HepG2 (cell line): Measurements from ENCODE around the gene TMEM238. TPM values are rescaled to one million over a fixed set of nuclear protein-coding genes. Genes with fewer than 3 reads are reported as not detected.

Source experiments
- CBFB ChIP-seq: sonication (generic); formaldehyde crosslinking; IDR thresholded peaks from 2 replicates; pipeline ENCODE4 v1.4.0; 2020; ENCODE audit warnings: missing genetic modification reagents
- CCDC6 ChIP-seq: sonication (generic); formaldehyde crosslinking; IDR thresholded peaks from 2 replicates; pipeline ENCODE4 v1.8.1; 2022; ENCODE audit warnings: mild to moderate bottlenecking, missing genetic modification reagents, moderate library complexity
- FOXC1 ChIP-seq: sonication (generic); formaldehyde crosslinking; IDR thresholded peaks from 2 replicates; pipeline ENCODE4 v1.8.0; 2022; ENCODE audit warnings: mild to moderate bottlenecking, missing genetic modification reagents, borderline replicate concordance
- GABPB1 ChIP-seq: IDR thresholded peaks from 2 replicates; pipeline ENCODE4 v1.6.1; 2016; ENCODE audit warnings: mild to moderate bottlenecking, missing genetic modification reagents, moderate library complexity, missing compliant biosample characterization
- JDP2 ChIP-seq: sonication (generic); formaldehyde crosslinking; IDR thresholded peaks from 2 replicates; pipeline ENCODE4 v1.8.1; 2022; ENCODE audit warnings: missing genetic modification reagents, borderline replicate concordance
- MAFF ChIP-seq: IDR thresholded peaks from 2 replicates; pipeline ENCODE4 v1.6.1; 2011; ENCODE audit warnings: low read depth, low read length, improper control_type of control experiment
- MAX ChIP-seq: IDR thresholded peaks from 2 replicates; pipeline ENCODE4 v1.6.1; 2012; ENCODE audit warnings: inconsistent platforms
- MED8 ChIP-seq: sonication (generic); formaldehyde crosslinking; IDR thresholded peaks from 2 replicates; pipeline ENCODE4 v1.8.1; 2023; ENCODE audit warnings: mild to moderate bottlenecking, missing genetic modification reagents; ENCODE audit not compliant: insufficient replicate concordance
- MXD4 ChIP-seq: IDR thresholded peaks from 2 replicates; pipeline ENCODE4 v1.6.1; 2016; ENCODE audit warnings: mild to moderate bottlenecking, missing biosample characterization, missing genetic modification reagents
- POLR2AphosphoS5 ChIP-seq: IDR thresholded peaks from 2 replicates; pipeline ENCODE4 v1.6.1; 2012; ENCODE audit warnings: low read depth, low read length
- PRDM10 ChIP-seq: sonication (generic); formaldehyde crosslinking; IDR thresholded peaks from 2 replicates; pipeline ENCODE4 v1.4.0; 2020; ENCODE audit warnings: low read depth, missing genetic modification reagents
- RBAK ChIP-seq: sonication (generic); formaldehyde crosslinking; IDR thresholded peaks from 2 replicates; pipeline ENCODE4 v1.5.1; 2020; ENCODE audit warnings: mild to moderate bottlenecking, missing genetic modification reagents
- RBFOX2 ChIP-seq: fragments of 200-400 bp; formaldehyde crosslinking; IDR thresholded peaks from 2 replicates; pipeline ENCODE4 v1.6.1; 2017; ENCODE audit warnings: low read depth, mild to moderate bottlenecking, low read length
- SP140L ChIP-seq: sonication (generic); formaldehyde crosslinking; IDR thresholded peaks from 2 replicates; pipeline ENCODE4 v1.4.0; 2020; ENCODE audit warnings: missing genetic modification reagents, borderline replicate concordance
- XBP1 ChIP-seq: sonication (generic); formaldehyde crosslinking; IDR thresholded peaks from 2 replicates; pipeline ENCODE4 v1.5.0; 2020; ENCODE audit warnings: missing genetic modification reagents
- ZBTB20 ChIP-seq: sonication (generic); formaldehyde crosslinking; IDR thresholded peaks from 2 replicates; pipeline ENCODE4 v1.8.1; 2023; ENCODE audit warnings: missing genetic modification reagents, low read depth, mild to moderate bottlenecking, borderline replicate concordance
- ZFX ChIP-seq: sonication (generic); formaldehyde crosslinking; IDR thresholded peaks from 2 replicates; pipeline ENCODE4 v1.4.0; 2020; ENCODE audit warnings: mild to moderate bottlenecking, low read depth, missing genetic modification reagents, moderate library complexity
- ZNF101 ChIP-seq: sonication (generic); formaldehyde crosslinking; IDR thresholded peaks from 2 replicates; pipeline ENCODE4 v1.4.0; 2020; ENCODE audit warnings: mild to moderate bottlenecking, low read depth, missing genetic modification reagents, borderline replicate concordance
- ZNF224 ChIP-seq: sonication (generic); formaldehyde crosslinking; IDR thresholded peaks from 2 replicates; pipeline ENCODE4 v1.5.0; 2020; ENCODE audit warnings: mild to moderate bottlenecking, missing genetic modification reagents
- ZNF232 ChIP-seq: sonication (generic); formaldehyde crosslinking; IDR thresholded peaks from 2 replicates; pipeline ENCODE4 v1.4.0; 2020; ENCODE audit warnings: missing genetic modification reagents, borderline replicate concordance
- ZNF274 ChIP-seq: sonication (generic); formaldehyde crosslinking; IDR thresholded peaks from 2 replicates; pipeline ENCODE4 v1.5.1; 2020; ENCODE audit warnings: mild to moderate bottlenecking, missing genetic modification reagents
- ZNF317 ChIP-seq: sonication (generic); formaldehyde crosslinking; IDR thresholded peaks from 2 replicates; pipeline ENCODE4 v1.5.0; 2020; ENCODE audit warnings: mild to moderate bottlenecking, missing genetic modification reagents
- ZNF468 ChIP-seq: sonication (generic); formaldehyde crosslinking; IDR thresholded peaks from 2 replicates; pipeline ENCODE4 v1.8.0; 2022; ENCODE audit warnings: mild to moderate bottlenecking, moderate library complexity, missing genetic modification reagents
- ZNF503 ChIP-seq: sonication (generic); formaldehyde crosslinking; IDR thresholded peaks from 2 replicates; pipeline ENCODE4 v1.4.0; 2020; ENCODE audit warnings: missing genetic modification reagents
- ZNF776 ChIP-seq: sonication (generic); formaldehyde crosslinking; IDR thresholded peaks from 2 replicates; pipeline ENCODE4 v1.4.0; 2020; ENCODE audit warnings: mild to moderate bottlenecking, missing genetic modification reagents
- polyA plus RNA-seq, 8 experiments: library from polyadenylated mRNA; depleted of rRNA in 3 of 8; stranded (reverse) in 7 of 8; unstranded in 1 of 8; fragments of >200 nt; fragmentation: Illumina TruSeq in 4 of 8; extraction: Trizol in 4 of 8; gene quantifications; 2 replicates each; pipeline versions ENCODE4 v1.2.1 to v1.2.3, GENCODE V29; 2011 to 2016; ENCODE audit warnings: low read depth in 4 of 8, missing spikeins in 1 of 8, mixed read lengths in 1 of 8; ENCODE audit not compliant: insufficient read depth in 1 of 8
- total RNA-seq, 5 experiments: library from RNA; depleted of rRNA; stranded (reverse); fragments of >200 nt; fragmentation: Illumina TruSeq; extraction: Trizol; gene quantifications; 2 replicates each; pipeline ENCODE4 v1.2.3, GENCODE V29; 2016; ENCODE audit warnings: low read depth in 1 of 5

TMEM238 gene
- total and polyA plus RNA-seq, 2 of the 13 experiments (the other 11 are each of a cell fraction or from before 2014, with no cell fraction given) = not detected

DNA sequence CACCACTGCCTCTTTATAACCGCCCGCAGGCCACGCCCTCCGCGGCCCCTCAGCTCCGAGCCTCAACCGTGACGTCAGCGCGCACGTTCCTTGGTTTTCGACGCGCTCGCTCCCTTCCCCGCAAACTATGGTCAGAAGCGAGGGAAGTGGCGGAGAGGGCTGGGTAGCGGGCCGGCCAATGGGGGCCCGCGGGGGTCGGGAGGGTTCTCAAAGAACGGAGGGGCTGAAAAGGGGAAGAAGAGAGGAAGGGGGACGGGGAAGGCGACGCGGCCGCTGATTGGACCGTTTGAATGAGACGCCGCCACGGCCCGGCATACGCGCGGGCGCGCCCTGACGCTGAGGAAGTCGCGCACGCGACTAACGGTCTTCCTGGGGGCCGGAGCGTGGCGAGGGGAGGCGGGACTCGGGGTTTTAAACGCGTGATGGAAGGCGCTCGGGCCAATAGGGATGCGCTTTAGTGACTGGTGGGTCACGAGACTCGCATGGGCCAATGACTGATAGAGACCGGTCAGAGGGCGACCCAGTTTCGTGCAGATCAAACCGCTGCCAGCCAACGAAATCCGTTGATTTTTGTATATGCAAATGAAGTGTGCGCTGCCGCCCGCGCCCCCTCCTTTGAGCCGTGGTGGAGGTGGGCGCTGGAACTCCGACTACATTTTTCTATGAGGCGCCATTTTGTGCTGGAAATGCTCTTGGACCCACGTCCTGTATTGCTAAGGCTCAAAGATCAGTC lies 23.9 kb upstream of the TMEM238 start (continued):
- no peak for TF ChIP-seq RBAK (CRISPR knock-in tag)
- no peak for TF ChIP-seq PRDM10 (CRISPR knock-in tag)
- TF ChIP-seq CCDC6 (CRISPR knock-in tag) = peak; percentile 93
- TF ChIP-seq ZNF468 (CRISPR knock-in tag) = peak; percentile 66; the same call in 1 of the 2 replicates
- TF ChIP-seq ZNF224 (CRISPR knock-in tag) = 0 out of 2 replicates have a peak, but pooled peaks have one; percentile 61
- TF ChIP-seq ZBTB20 (CRISPR knock-in tag) = no peak; the same call in 1 of the 2 replicates
- TF ChIP-seq ZFX (CRISPR knock-in tag) = peak; percentile 48; the same call in 1 of the 2 replicates
- TF ChIP-seq POLR2AphosphoS5 = no peak; the same call in 1 of the 2 replicates
- peak; percentile 42; the same call in 1 of the 2 replicates for TF ChIP-seq ZNF317 (CRISPR knock-in tag)
- peak; percentile 96 for TF ChIP-seq MAX
- no peak for TF ChIP-seq JDP2
- TF ChIP-seq ZNF776 = peak; percentile 14
- TF ChIP-seq ZNF503 = no peak
- peak; percentile 61; the same call in 1 of the 2 replicates for TF ChIP-seq FOXC1 (CRISPR knock-in tag)
- 0 out of 2 replicates have a peak, but pooled peaks have one; percentile 24 for TF ChIP-seq SP140L (CRISPR knock-in tag)
- TF ChIP-seq RBFOX2 = peak; percentile 12
- TF ChIP-seq MXD4 (CRISPR knock-in tag) = 0 out of 2 replicates have a peak, but pooled peaks have one; percentile 8
- TF ChIP-seq ZNF274 (CRISPR knock-in tag) = no peak
- TF ChIP-seq MED8 (CRISPR knock-in tag) = peak; percentile 76
- peak; percentile 69; the same call in 1 of the 2 replicates for TF ChIP-seq CBFB (CRISPR knock-in tag)
- peak; percentile 79; the same call in 1 of the 2 replicates for TF ChIP-seq GABPB1
- no peak for TF ChIP-seq MAFF
- TF ChIP-seq ZNF232 (CRISPR knock-in tag) = no peak
- TF ChIP-seq XBP1 (CRISPR knock-in tag) = peak; percentile 63; the same call in 1 of the 2 replicates
- no peak for TF ChIP-seq ZNF101 (CRISPR knock-in tag)
